Spleen (tissue), 11 donors: ENCODE data around the gene TMC6. TPM values are rescaled to one million over a fixed set of nuclear protein-coding genes. Genes with fewer than 3 reads are reported as not detected.
"Not testable (repeated sequence)": the region's sequence is repeated elsewhere in the genome, so short reads cannot be mapped to it uniquely, and the experiment has no call there.

ENCODE experiments used
- DNase-seq: peaks from one replicate; pipeline ENCODE4 v3.0.0-alpha.2; 2020
- H3K27ac ChIP-seq, 8 donors: fragments of 200-600 bp; sonication (generic) in 7 of 8; 1 replicate in 4 of 8; 2 replicates in 4 of 8; pipeline versions ENCODE4 v1.5.0 to v1.8.0; 2016 to 2021; ENCODE audit warnings: inconsistent platforms in 4 of 8, mild to moderate bottlenecking in 4 of 8, moderate library complexity in 1 of 8
- H3K27me3 ChIP-seq, 7 donors: fragments of 200-600 bp; sonication (generic) in 6 of 7; replicated peaks in 1 of 7; 1 replicate in 4 of 7; 2 replicates in 3 of 7; pipeline versions ENCODE4 v1.5.0 to v1.8.0; 2016 to 2021; ENCODE audit warnings: inconsistent platforms in 3 of 7, mild to moderate bottlenecking in 1 of 7
- H3K36me3 ChIP-seq, 6 donors: fragments of 200-600 bp; sonication (generic) in 5 of 6; 1 replicate in 4 of 6; 2 replicates in 2 of 6; pipeline versions ENCODE4 v1.5.0 to v1.8.0; 2016 to 2021; ENCODE audit warnings: inconsistent platforms in 2 of 6
- H3K4me1 ChIP-seq, 6 donors: fragments of 200-600 bp; sonication (generic) in 5 of 6; 1 replicate in 3 of 6; 2 replicates in 3 of 6; pipeline versions ENCODE4 v1.5.0 to v1.8.0; 2016 to 2021; ENCODE audit warnings: inconsistent platforms in 3 of 6
- H3K4me3 ChIP-seq, 8 donors: fragments of 200-600 bp; sonication (generic) in 7 of 8; 1 replicate in 4 of 8; 2 replicates in 4 of 8; pipeline versions ENCODE4 v1.5.0 to v1.8.0; 2016 to 2021; ENCODE audit warnings: inconsistent platforms in 4 of 8, mild to moderate bottlenecking in 4 of 8, moderate library complexity in 2 of 8
- H3K9me3 ChIP-seq, 8 donors: fragments of 200-600 bp; sonication (generic) in 7 of 8; 1 replicate in 4 of 8; 2 replicates in 4 of 8; pipeline versions ENCODE4 v1.5.0 to v1.8.0; 2016 to 2021; ENCODE audit warnings: inconsistent platforms in 4 of 8
- POLR2A ChIP-seq, 3 donors: fragments of 450-650 bp; IDR thresholded peaks; one replicate each; pipeline ENCODE4 v1.5.1; 2017; ENCODE audit warnings: antibody characterized with exemption in 3 of 3, mild to moderate bottlenecking in 1 of 3
- POLR2AphosphoS5 ChIP-seq, 3 donors: sonication (generic); formaldehyde crosslinking; IDR thresholded peaks; one replicate each; pipeline ENCODE4 v1.5.1; 2017; ENCODE audit warnings: antibody characterized with exemption in 3 of 3
- WGBS, 5 donors: extraction: QIAGEN DNeasy Blood & Tissue Kit in 3 of 5; methylation state at CpG; one replicate each; pipeline versions ENCODE4 v1.1.5 to v1.1.7; 2013 to 2018; 5-methylcytosine and 5-hydroxymethylcytosine counted together
- intact Hi-C: fragments of 100-400 bp; cut with DNase I; formaldehyde crosslinking; loops from one replicate; pipeline ENCODE4 v1.15.0; 2023; ENCODE audit warnings: low total_unique reads
- polyA plus RNA-seq, 3 donors: library from polyadenylated mRNA; stranded (reverse); fragments of 200-250 nt; gene quantifications; one replicate each; pipeline ENCODE4 v1.2.1, GENCODE V29; 2013
- total RNA-seq, 7 donors: library from RNA; depleted of rRNA in 3 of 7; stranded (reverse); fragments of >200 nt in 3 of 7; fragmentation: NEBNext Ultra II Directional in 4 of 7; extraction: Animal tissue kit (Norgen Biotek cat#: 25700) in 4 of 7; gene quantifications; one replicate each; pipeline versions ENCODE4 v1.1.0 to v1.2.1, GENCODE V29; 2016 to 2021
- TF ChIP-seq, protein P1 (sequence below), 11 experiments: fragments of 200-600 bp in 7 of 11; fragments of 450-650 bp in 4 of 11; sonication (generic) in 4 of 11; IDR thresholded peaks in 8 of 11; conservative IDR thresholded peaks in 3 of 11; 1 replicate in 7 of 11; 2 replicates in 4 of 11; pipeline versions ENCODE4 v1.4.0 to v1.8.0; 2016 to 2021; ENCODE audit warnings: antibody characterized with exemption in 11 of 11, inconsistent platforms in 4 of 11, mild to moderate bottlenecking in 1 of 11
- donor health status: healthy with polysubstance abuse.
- donor health status: DM: no; HTN: no; CAD: no; lungs with moderate emphysema.
- donor health status: DM: no; HTN: no; CAD: no.
- donor health status: Bipolar disorder and iron deficiency.
- donor health status: healthy.
- donor health status: DM: no; HTN: no; CAD: no.
- donor health status: DM: yes; HTN: yes; CAD: no.

Gene TMC6
- total and polyA plus RNA-seq, 10 donors, result 132 to 425 (median 260) TPM

DNA sequence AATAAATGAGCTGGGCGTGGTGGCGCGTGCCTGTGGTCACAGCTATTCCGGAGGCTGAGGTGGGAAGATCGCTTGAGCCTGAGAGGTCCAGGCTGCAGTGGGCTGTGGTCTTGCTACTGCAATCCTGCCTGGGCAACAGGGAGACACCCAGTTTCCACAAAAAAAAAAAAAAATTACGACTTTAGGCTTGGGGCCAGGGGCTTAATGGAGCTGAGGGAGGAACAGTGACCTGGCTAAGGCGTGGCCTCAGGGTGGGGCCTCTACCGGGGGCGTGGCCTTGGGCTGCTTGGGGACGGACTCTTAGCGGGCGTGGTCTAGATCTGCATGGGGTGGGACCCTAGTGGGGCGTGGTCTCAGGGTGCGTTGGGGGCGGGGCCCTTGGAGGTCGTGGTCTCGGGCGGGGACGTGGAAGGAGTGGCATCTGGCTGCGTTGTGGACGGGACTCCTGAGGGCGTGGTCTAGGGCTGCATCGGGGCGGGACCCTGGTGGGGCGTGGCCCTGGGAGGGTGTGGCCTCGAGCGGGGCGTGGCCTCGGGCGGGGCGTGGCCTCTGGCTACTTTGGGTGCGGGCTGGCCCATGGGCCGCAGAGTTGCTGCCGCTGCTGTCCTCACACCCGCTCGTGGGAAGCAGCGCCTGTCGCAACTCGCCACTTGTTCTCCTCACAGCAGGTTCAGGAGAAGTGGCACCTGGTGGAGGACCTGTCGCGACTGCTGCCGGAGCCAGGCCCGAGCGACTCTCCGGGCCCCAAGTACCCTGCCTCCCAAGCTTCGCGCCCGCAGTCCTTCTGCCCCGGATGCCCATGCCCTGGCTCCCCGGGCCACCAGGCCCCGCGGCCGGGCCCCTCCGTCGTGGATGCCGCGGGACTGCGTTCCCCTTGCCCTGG, 11.9 kb upstream of the TMC6 start:
- H3K4me3 ChIP-seq, result peak overlapping the region in 5 of 8 donors; percentile 10 to 49 (median 14)
- peak overlapping the region; percentile 2 to 84 (median 74) for H3K27ac ChIP-seq
- TF ChIP-seq, protein P1, sequence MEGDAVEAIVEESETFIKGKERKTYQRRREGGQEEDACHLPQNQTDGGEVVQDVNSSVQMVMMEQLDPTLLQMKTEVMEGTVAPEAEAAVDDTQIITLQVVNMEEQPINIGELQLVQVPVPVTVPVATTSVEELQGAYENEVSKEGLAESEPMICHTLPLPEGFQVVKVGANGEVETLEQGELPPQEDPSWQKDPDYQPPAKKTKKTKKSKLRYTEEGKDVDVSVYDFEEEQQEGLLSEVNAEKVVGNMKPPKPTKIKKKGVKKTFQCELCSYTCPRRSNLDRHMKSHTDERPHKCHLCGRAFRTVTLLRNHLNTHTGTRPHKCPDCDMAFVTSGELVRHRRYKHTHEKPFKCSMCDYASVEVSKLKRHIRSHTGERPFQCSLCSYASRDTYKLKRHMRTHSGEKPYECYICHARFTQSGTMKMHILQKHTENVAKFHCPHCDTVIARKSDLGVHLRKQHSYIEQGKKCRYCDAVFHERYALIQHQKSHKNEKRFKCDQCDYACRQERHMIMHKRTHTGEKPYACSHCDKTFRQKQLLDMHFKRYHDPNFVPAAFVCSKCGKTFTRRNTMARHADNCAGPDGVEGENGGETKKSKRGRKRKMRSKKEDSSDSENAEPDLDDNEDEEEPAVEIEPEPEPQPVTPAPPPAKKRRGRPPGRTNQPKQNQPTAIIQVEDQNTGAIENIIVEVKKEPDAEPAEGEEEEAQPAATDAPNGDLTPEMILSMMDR (IDR thresholded peaks at IDR 0.05 in 8 of 11, conservative IDR thresholded peaks at IDR 0.05 in 3 of 11), result peak in 3 of 11 experiments; percentile 13 to 25 (median 24)
- TF ChIP-seq POLR2A (IDR thresholded peaks at IDR 0.05) (peak in 1 of 3 donors; percentile 16), POLR2AphosphoS5 (IDR thresholded peaks at IDR 0.05) (peak; percentile 81 to 89 (median 88))

GRCh38 chr17:78139861-78140168, 11.3 kb upstream of the TMC6 start:
- Histone ChIP-seq H3K36me3 (peaks cover under 1 to 63% (median 35%) of the 10 kb centered on the region in 6 donors), H3K27ac (peak overlapping the region; percentile 0 to 84 (median 74)), H3K4me1 (peaks cover 40 to 100% (median 81%) of the 10 kb centered on the region in 6 donors), H3K4me3 (peak overlapping the region in 1 of 8 donors; percentile 49)
- H3K27me3 ChIP-seq, DNase-seq, intact Hi-C loops, H3K9me3 ChIP-seq: not testable (repeated sequence)
- 82 to 87% (median 84%) methylated on average over 12 of the region's 12 CpGs for WGBS, 5 donors

More for the DNA sequence above, 11.9 kb upstream of the TMC6 start:
- Histone ChIP-seq H3K4me1 (peaks cover 46 to 100% (median 84%) of the 10 kb centered on the region in 6 donors), H3K36me3 (peaks cover 0 to 57% (median 29%) of the 10 kb centered on the region in 6 donors), H3K9me3 (no peaks in the 10 kb centered on the region), H3K27me3 (no peaks in the 10 kb centered on the region)
- DNase-seq, result peak; percentile 99
- intact Hi-C loops, result no loop called here
- 25 to 42% (median 31%) methylated on average over 34 to 58 of the region's 58 CpGs for WGBS, 5 donors

DNA sequence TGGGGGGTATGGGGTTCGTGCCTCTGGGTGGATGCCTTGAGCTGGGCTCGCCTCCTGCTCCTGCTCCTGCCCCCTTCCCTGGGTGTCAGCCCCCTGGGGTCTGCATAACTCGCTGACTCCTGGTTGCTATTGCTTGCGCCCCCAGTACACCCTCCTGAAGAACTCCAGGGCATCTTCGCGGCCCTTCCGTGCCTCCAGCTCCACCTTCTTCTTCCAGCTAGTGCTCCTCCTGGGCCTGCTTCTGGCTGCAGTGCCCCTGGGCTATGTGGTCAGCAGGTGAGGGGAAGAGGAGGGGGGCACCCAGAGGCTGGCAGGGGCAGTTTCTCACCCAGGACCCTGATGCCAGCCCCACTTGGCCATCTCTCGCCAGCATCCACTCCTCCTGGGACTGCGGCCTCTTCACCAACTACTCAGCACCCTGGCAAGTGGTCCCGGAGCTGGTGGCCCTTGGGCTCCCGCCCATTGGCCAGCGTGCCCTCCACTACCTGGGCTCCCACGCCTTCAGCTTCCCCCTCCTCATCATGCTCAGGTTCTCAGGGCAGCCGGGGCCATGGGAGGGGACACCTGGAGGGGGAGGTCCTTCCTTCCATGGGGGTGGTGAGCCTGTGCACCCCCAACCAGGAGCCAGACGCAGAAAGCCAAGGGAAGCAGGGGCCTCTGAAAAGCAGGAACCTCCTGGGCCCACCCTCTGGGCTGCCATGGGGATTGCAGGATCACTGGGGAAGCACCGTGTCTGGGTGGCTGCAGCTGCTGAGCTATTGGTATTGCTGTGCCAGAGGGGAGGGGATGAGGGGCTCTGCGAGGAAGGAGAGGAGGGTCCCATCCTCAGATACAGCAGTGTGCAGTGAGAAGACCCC, 9.9 kb upstream of the TMC6 start:
- Histone ChIP-seq H3K4me3 (no peak overlapping the region), H3K27ac (peak overlapping the region in 7 of 8 donors; percentile 21 to 97 (median 76)), H3K27me3 (no peaks in the 10 kb centered on the region), H3K9me3 (no peaks in the 10 kb centered on the region), H3K4me1 (peaks cover 42 to 100% (median 81%) of the 10 kb centered on the region in 6 donors), H3K36me3 (peaks cover 2 to 76% (median 42%) of the 10 kb centered on the region in 6 donors)
- intact Hi-C loops, result no loop called here
- whole genome bisulfite sequencing, 5 donors, result 75 to 88% (median 88%) methylated on average over 16 to 17 of the region's 17 CpGs
- peak; percentile 81 for DNase-seq
- TF ChIP-seq, protein P1 (IDR thresholded peaks at IDR 0.05 in 8 of 11, conservative IDR thresholded peaks at IDR 0.05 in 3 of 11), result no peak
- TF ChIP-seq POLR2AphosphoS5 (IDR thresholded peaks at IDR 0.05), result peak in 2 of 3 donors; percentile 3 to 52
- TF ChIP-seq POLR2A (IDR thresholded peaks at IDR 0.05), result no peak

GRCh38 chr17:78137392-78138203, 9.0 kb upstream of the TMC6 start:
- DNase-seq, result peak; percentile 92
- Histone ChIP-seq H3K4me3 (peak overlapping the region in 1 of 8 donors; percentile 35), H3K27me3 (no peaks in the 10 kb centered on the region), H3K9me3 (no peaks in the 10 kb centered on the region), H3K36me3 (peaks cover 2 to 82% (median 44%) of the 10 kb centered on the region in 6 donors), H3K4me1 (peaks cover 50 to 100% (median 85%) of the 10 kb centered on the region in 6 donors), H3K27ac (peak overlapping the region; percentile 42 to 97 (median 75))
- intact Hi-C loops, result no loop called here
- 32 to 42% (median 36%) methylated on average over 11 to 26 of the region's 26 CpGs for WGBS, 5 donors
- TF ChIP-seq, protein P1 (IDR thresholded peaks at IDR 0.05 in 8 of 11, conservative IDR thresholded peaks at IDR 0.05 in 3 of 11), result peak in 9 of 11 experiments; percentile 25 to 55 (median 41)
- TF ChIP-seq POLR2AphosphoS5 (IDR thresholded peaks at IDR 0.05) (peak in 2 of 3 donors; percentile 65 to 82), POLR2A (IDR thresholded peaks at IDR 0.05) (no peak)
